LNCaP clone FGC (cell line): ENCODE measurements around the gene ZSWIM4.

Experiments used
- DNase-seq: peaks from one replicate; pipeline ENCODE4 v3.0.0-alpha.2; 2011; ENCODE audit warnings: low read depth
- H3K4me3 ChIP-seq: 2 replicates; pipeline ENCODE4 v1.5.1; 2011; ENCODE audit warnings: mild to moderate bottlenecking, low read depth, low read length, control low read depth
- CTCF ChIP-seq: IDR thresholded peaks from 2 replicates; pipeline ENCODE4 v1.5.1; 2012; ENCODE audit warnings: mild to moderate bottlenecking; ENCODE audit not compliant: control insufficient read depth, insufficient read depth; ENCODE audit errors: extremely low read depth

ZSWIM4 gene

GRCh38 chr19:13758795-13759194 lies 36.4 kb upstream of the ZSWIM4 start:
- TF ChIP-seq CTCF: no peak
- DNase-seq: no peak

GRCh38 chr19:13761423-13761822 lies 33.8 kb upstream of the ZSWIM4 start:
- no peak for DNase-seq
- H3K4me3 ChIP-seq: no peak overlapping the region
- TF ChIP-seq CTCF: 0 out of 2 replicates have a peak, but pooled peaks have one; percentile 21

More at GRCh38 chr19:13758795-13759194, 36.4 kb upstream of the ZSWIM4 start:
- no peak overlapping the region for H3K4me3 ChIP-seq

- no peak for DNase-seq
- H3K4me3 ChIP-seq: no peak overlapping the region
- TF ChIP-seq CTCF: no peak
These were observed 32.5 kb upstream of the ZSWIM4 start for GRCh38 chr19:13762635-13763235.

- TF ChIP-seq CTCF: no peak
- peak overlapping the region; percentile 68 for H3K4me3 ChIP-seq
- DNase-seq: no peak
These were observed 32.0 kb upstream of the ZSWIM4 start for GRCh38 chr19:13763265-13763664.

GRCh38 chr19:13764101-13764807 lies 31.0 kb upstream of the ZSWIM4 start, which contains the start of gene MRI1:
TSS of gene MRI1 (plus strand) at chr19:13764522. CDS start at chr19:13764589, 67 bp downstream.
- no peak for DNase-seq
- TF ChIP-seq CTCF: no peak
- peak within 1 kb of the TSS; percentile 68 for H3K4me3 ChIP-seq

- no peak for TF ChIP-seq CTCF
- no peak for DNase-seq
- H3K4me3 ChIP-seq: peak overlapping the region; percentile 68
These were observed 30.3 kb upstream of the ZSWIM4 start for GRCh38 chr19:13764821-13765394.
